Naive thymus-derived CD4-positive, alpha-beta T cell (primary cell): ENCODE measurements around the gene B3GAT3. TPM values are rescaled to one million over a fixed set of nuclear protein-coding genes. Genes with fewer than 3 reads are reported as not detected.
A peak's percentile ranks its signal among the peaks of the same experiment; 100 is the strongest.
"Not testable (repeated sequence)": the region's sequence is repeated elsewhere in the genome, so short reads cannot be mapped to it uniquely, and the experiment has no call there.

Experiments used
- ATAC-seq: fragments of 150-1000 bp; cut with Tn5 transposase; 2 replicates; pipeline ENCODE4 v1.10.0; 2021; ENCODE audit warnings: mild to moderate bottlenecking, moderate library complexity
- CTCF ChIA-PET: fragments of 350-600 bp; sonication (Branson Sonifier 250); formaldehyde crosslinking; loops from one replicate; lab custom pipeline; 2021; ENCODE audit warnings: antibody characterized with exemption; lab: Charles Lee
- POLR2A ChIA-PET: fragments of 350-600 bp; sonication (Branson Sonifier 250); formaldehyde crosslinking; loops from one replicate; lab custom pipeline; 2021; ENCODE audit warnings: antibody characterized with exemption, inconsistent platforms; lab: Charles Lee
- DNase-seq, 9 donors: peaks; one replicate each; pipeline versions ENCODE4 v3.0.0 to v3.0.0-alpha.2; 2020 to 2022; ENCODE audit warnings: mixed read lengths in 1 of 9
- H3K27ac ChIP-seq: one replicate; pipeline ENCODE4 v1.7.0; 2013; ENCODE audit warnings: mild to moderate bottlenecking, low read depth, low read length, moderate library complexity
- H3K27me3 ChIP-seq, 2 donors: one replicate each; pipeline ENCODE4 v1.7.0; 2013; ENCODE audit warnings: low read length in 2 of 2, mild to moderate bottlenecking in 2 of 2, moderate library complexity in 2 of 2; ENCODE audit not compliant: control insufficient read depth in 2 of 2, insufficient read depth in 2 of 2
- H3K36me3 ChIP-seq, 3 experiments: 1 replicate in 2 of 3; 2 replicates in 1 of 3; pipeline ENCODE4 v1.7.0; 2013; ENCODE audit warnings: low read length in 3 of 3, mild to moderate bottlenecking in 3 of 3, moderate library complexity in 1 of 3; ENCODE audit not compliant: insufficient read depth in 3 of 3, control insufficient read depth in 2 of 3
- H3K4me1 ChIP-seq, 2 donors: one replicate each; pipeline ENCODE4 v1.7.0; 2013; ENCODE audit warnings: low read length in 2 of 2, mild to moderate bottlenecking in 2 of 2, moderate library complexity in 1 of 2; ENCODE audit not compliant: control insufficient read depth in 2 of 2, insufficient read depth in 2 of 2
- H3K4me3 ChIP-seq: 2 replicates; pipeline ENCODE4 v1.7.0; 2013; ENCODE audit warnings: mild to moderate bottlenecking, low read length
- H3K9me3 ChIP-seq, 3 experiments: 1 replicate in 2 of 3; 2 replicates in 1 of 3; pipeline ENCODE4 v1.7.0; 2013; ENCODE audit warnings: low read length in 3 of 3; ENCODE audit not compliant: control insufficient read depth in 2 of 3
- H3K27ac Mint-ChIP-seq, 9 donors: one replicate each; pipeline ENCODE4 v1.8.0; 2020 to 2022; ENCODE audit warnings: mixed read lengths in 9 of 9, mild to moderate bottlenecking in 8 of 9, moderate library complexity in 5 of 9, inconsistent platforms in 2 of 9
- H3K27me3 Mint-ChIP-seq, 5 donors: one replicate each; pipeline ENCODE4 v1.8.0; 2021 to 2022; ENCODE audit warnings: mixed read lengths in 5 of 5, mild to moderate bottlenecking in 1 of 5
- H3K36me3 Mint-ChIP-seq, 5 donors: one replicate each; pipeline ENCODE4 v1.8.0; 2020 to 2022; ENCODE audit warnings: mixed read lengths in 5 of 5, mild to moderate bottlenecking in 3 of 5, inconsistent platforms in 1 of 5
- H3K4me1 Mint-ChIP-seq, 7 donors: one replicate each; pipeline ENCODE4 v1.8.0; 2020 to 2022; ENCODE audit warnings: mixed read lengths in 7 of 7, mild to moderate bottlenecking in 3 of 7, inconsistent platforms in 1 of 7
- H3K4me3 Mint-ChIP-seq, 10 donors: one replicate each; pipeline ENCODE4 v1.8.0; 2020 to 2022; ENCODE audit warnings: mild to moderate bottlenecking in 10 of 10, mixed read lengths in 10 of 10, moderate library complexity in 6 of 10, inconsistent platforms in 2 of 10
- H3K9me3 Mint-ChIP-seq, 11 donors: one replicate each; pipeline ENCODE4 v1.8.0; 2020 to 2022; ENCODE audit warnings: mixed read lengths in 11 of 11, mild to moderate bottlenecking in 4 of 11, inconsistent platforms in 1 of 11, moderate library complexity in 1 of 11
- intact Hi-C, 2 donors: fragments of 100-400 bp; cut with micrococcal nuclease; formaldehyde crosslinking; loops; one replicate each; pipeline ENCODE4 v1.15.1; 2023
- polyA plus RNA-seq, 2 donors: library from polyadenylated mRNA; unstranded; fragments of 300-500 nt; fragmentation: Illumina TruSeq; gene quantifications; one replicate each; pipeline ENCODE4 v1.2.3, GENCODE V29; 2021
- total RNA-seq, 6 experiments: library from RNA in 5 of 6; stranded (reverse) in 5 of 6; gene quantifications; 1 replicate in 5 of 6; 2 replicates in 1 of 6; pipeline ENCODE4 v1.2.3 and lab custom pipeline; 2021 to 2026

Gene B3GAT3
- total and polyA plus RNA-seq, 7 experiments from 2014 or later = 35.0 to 78.1 (median 64.4) TPM

DNA sequence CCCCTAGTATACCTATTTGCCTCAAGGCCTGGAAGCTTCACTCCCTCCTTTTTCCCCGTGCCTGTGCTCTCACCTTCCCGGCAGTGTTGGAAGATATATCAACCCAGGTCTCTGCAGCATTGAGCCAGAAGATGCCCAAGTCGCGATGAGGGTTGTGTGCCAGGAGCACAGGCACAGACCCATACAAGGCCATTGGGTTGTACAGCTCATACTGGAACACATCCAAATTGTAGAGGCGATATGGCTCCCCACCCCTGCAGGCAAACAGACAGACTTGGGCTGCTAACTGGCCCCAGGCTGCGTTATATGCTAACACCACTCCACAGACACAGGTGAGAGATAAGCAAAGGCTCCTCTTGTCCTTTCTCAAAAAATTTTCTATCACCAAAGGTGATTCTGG is 10.7 kb upstream of the B3GAT3 start:
- intact Hi-C loops = no loop called here
- H3K4me3 ChIP-seq = no peak overlapping the region
- POLR2A ChIA-PET = interaction anchor here (1.0 to 21.6 kb wide), 5 partner anchors 14 to 209 kb away, joined by 3 to 332 read pairs (median 4); partner anchors contain the start of genes C11orf98, CSKMT, GANAB and INTS5
- Mint-ChIP-seq H3K4me3 (no peak overlapping the region), H3K27me3 (no peaks in the 10 kb centered on the region), H3K9me3 (peaks cover 0 to 1% (median 0%) of the 10 kb centered on the region in 11 donors), H3K36me3 (peaks cover 14 to 68% (median 45%) of the 10 kb centered on the region in 5 donors), H3K4me1 (peaks cover 16 to 41% (median 28%) of the 10 kb centered on the region in 7 donors), H3K27ac (peak overlapping the region in 8 of 9 donors; percentile 46 to 87 (median 64))
- H3K9me3 ChIP-seq = no peaks in the 10 kb centered on the region
- no peak for DNase-seq
- H3K4me1 ChIP-seq = peaks cover 0 to 14% of the 10 kb centered on the region in 2 donors
- no peak for ATAC-seq
- H3K27ac ChIP-seq = peak overlapping the region; percentile 42
- CTCF ChIA-PET = no interaction called here
- H3K27me3 ChIP-seq = no peaks in the 10 kb centered on the region
- H3K36me3 ChIP-seq = peaks cover 27 to 79% (median 55%) of the 10 kb centered on the region in 3 experiments

DNA sequence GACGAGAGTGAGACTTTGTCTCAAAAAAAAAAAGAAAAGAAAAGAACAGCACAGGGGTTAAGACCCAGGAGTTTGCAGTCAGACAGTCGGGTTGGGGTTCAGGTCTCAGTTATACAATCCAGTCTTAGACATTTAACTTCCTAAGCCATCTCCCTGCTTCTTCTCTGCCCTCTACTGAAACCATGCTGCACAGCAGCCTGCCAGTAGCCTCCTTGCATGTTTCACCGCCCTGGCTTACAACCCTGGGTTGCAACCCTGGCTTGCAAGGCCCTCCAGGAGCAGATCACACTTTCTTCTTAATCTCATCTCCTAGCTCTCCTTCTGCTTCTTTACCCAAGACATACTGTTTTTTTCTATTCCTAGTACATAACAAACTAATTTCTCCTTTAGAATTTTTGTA is 5.9 kb upstream of the B3GAT3 start:
- ChIA-PET CTCF (interaction anchor here (1.8 kb wide), 1 partner anchor 35 kb away, joined by 5 read pairs; no protein-coding TSS in a partner anchor), POLR2A (interaction anchor here (0.9 to 2.6 kb wide), 6 partner anchors 8 to 37 kb away, joined by 4 to 14 read pairs (median 10); partner anchors contain the start of genes C11orf98, CSKMT and GANAB)
- Mint-ChIP-seq H3K4me1 (peaks cover 0 to 24% (median 3%) of the 10 kb centered on the region in 7 donors), H3K27ac (peak overlapping the region in 5 of 9 donors; percentile 20 to 83 (median 67)), H3K9me3 (peaks cover 0 to 3% (median 0%) of the 10 kb centered on the region in 11 donors), H3K4me3 (no peak overlapping the region), H3K36me3 (peaks cover 26 to 59% (median 39%) of the 10 kb centered on the region in 5 donors), H3K27me3 (no peaks in the 10 kb centered on the region)
- H3K27ac ChIP-seq = no peak overlapping the region
- no peak for DNase-seq
- H3K4me1 ChIP-seq = no peaks in the 10 kb centered on the region
- H3K36me3 ChIP-seq = peaks cover 15 to 80% (median 40%) of the 10 kb centered on the region in 3 experiments
- peak; percentile 46 for ATAC-seq
- no peaks in the 10 kb centered on the region for H3K27me3 ChIP-seq
- H3K4me3 ChIP-seq = no peak overlapping the region
- intact Hi-C loops = no loop called here
- H3K9me3 ChIP-seq = no peaks in the 10 kb centered on the region

GRCh38 chr11:62622476-62623089 is 797 bp upstream of the B3GAT3 start:
- Histone ChIP-seq H3K4me3 (no peak overlapping the region), H3K36me3 (peaks cover 0 to 30% (median 13%) of the 10 kb centered on the region in 3 experiments), H3K27me3 (no peaks in the 10 kb centered on the region), H3K9me3 (no peaks in the 10 kb centered on the region), H3K4me1 (peaks cover 11% of the 10 kb centered on the region in 2 donors), H3K27ac (peak overlapping the region; percentile 92)
- ChIA-PET POLR2A (interaction anchor here (0.6 to 10.0 kb wide), 21 partner anchors 12 to 1621 kb away, joined by 3 to 94 read pairs (median 10); partner anchors contain the start of genes C11orf98, CSKMT, EEF1G and EML3), CTCF (interaction anchor here (0.6 to 1.8 kb wide), 6 partner anchors 11 to 285 kb away, joined by 3 to 9 read pairs (median 4); no protein-coding TSS in a partner anchor)
- ATAC-seq (no peak), DNase-seq (no peak)
- H3K27me3 Mint-ChIP-seq = no peaks in the 10 kb centered on the region
- H3K4me3 Mint-ChIP-seq = peak overlapping the region; percentile 85 to 99 (median 92)
- peak overlapping the region; percentile 92 to 99 (median 96) for H3K27ac Mint-ChIP-seq
- H3K9me3 Mint-ChIP-seq = peaks cover 0 to 2% (median 0%) of the 10 kb centered on the region in 11 donors
- H3K36me3 Mint-ChIP-seq = peaks cover 14 to 34% (median 19%) of the 10 kb centered on the region in 5 donors
- H3K4me1 Mint-ChIP-seq = peaks cover 13 to 29% (median 27%) of the 10 kb centered on the region in 7 donors
- intact Hi-C loops = loop anchor here (1.0 to 2.0 kb wide), 8 partner anchors 10 to 50 kb away; partner anchors contain the start of genes C11orf98 (in 2 of the 2), CSKMT (in 2 of the 2), EML3 (in 2 of the 2) and GANAB (in 2 of the 2)

- H3K9me3 Mint-ChIP-seq = peaks cover 0 to 2% (median 0%) of the 10 kb centered on the region in 11 donors
- H3K36me3 Mint-ChIP-seq = peaks cover 6 to 27% (median 15%) of the 10 kb centered on the region in 5 donors
- intact Hi-C loops = no loop called here
- ATAC-seq (no peak), DNase-seq (no peak)
- Histone ChIP-seq H3K36me3 (peaks cover 0 to 30% (median 10%) of the 10 kb centered on the region in 3 experiments), H3K4me1 (peaks cover 11% of the 10 kb centered on the region in 2 donors), H3K27me3 (no peaks in the 10 kb centered on the region), H3K4me3 (peak overlapping the region; percentile 97), H3K9me3 (no peaks in the 10 kb centered on the region), H3K27ac (peak overlapping the region; percentile 92)
- ChIA-PET CTCF (interaction anchor here (0.6 to 1.8 kb wide), 12 partner anchors 9 to 196 kb away, joined by 3 to 6 read pairs (median 4); partner anchors contain the start of genes C11orf98, CSKMT and TUT1), POLR2A (interaction anchor here (0.7 to 10.0 kb wide), 24 partner anchors 10 to 234 kb away, joined by 3 to 94 read pairs (median 8); partner anchors contain the start of genes C11orf98, CSKMT, EEF1G and EML3)
- H3K27me3 Mint-ChIP-seq = no peaks in the 10 kb centered on the region
- peak overlapping the region; percentile 92 to 99 (median 95) for H3K27ac Mint-ChIP-seq
- peaks cover 13 to 29% (median 26%) of the 10 kb centered on the region in 7 donors for H3K4me1 Mint-ChIP-seq
- peak overlapping the region; percentile 91 to 99 (median 94) for H3K4me3 Mint-ChIP-seq
Observed at GRCh38 chr11:62621027-62621566, 689 bp downstream of the B3GAT3 start.

DNA sequence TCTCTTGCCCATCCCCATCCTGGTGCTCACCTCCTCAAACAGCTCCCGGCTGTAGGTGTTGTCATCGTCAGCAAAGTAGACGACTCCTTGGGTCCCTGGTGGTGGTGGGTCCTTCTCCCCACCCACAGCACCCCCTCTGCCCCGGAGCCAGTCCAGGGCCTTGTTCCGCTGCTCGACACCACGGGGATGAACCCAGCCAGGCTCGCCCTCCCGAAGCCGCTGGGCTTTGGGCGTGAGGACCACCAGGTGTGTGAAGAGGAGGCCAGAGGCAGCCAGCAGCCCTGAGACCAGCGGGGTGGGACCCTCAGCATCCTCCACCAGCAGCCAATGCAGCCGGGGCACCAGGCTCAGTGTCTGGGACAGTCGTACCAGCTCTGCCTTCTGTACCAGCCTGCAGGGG is 4.8 kb downstream of the B3GAT3 start:
- not testable (repeated sequence) for H3K4me3 ChIP-seq

GRCh38 chr11:62615521-62615920 is 6.3 kb downstream of the B3GAT3 start:
- ATAC-seq (no peak), DNase-seq (no peak)
- Histone ChIP-seq H3K27ac (no peak overlapping the region), H3K4me3 (no peak overlapping the region), H3K9me3 (no peaks in the 10 kb centered on the region), H3K36me3 (peaks cover 0 to 34% (median 0%) of the 10 kb centered on the region in 3 experiments), H3K4me1 (peaks cover 16 to 19% of the 10 kb centered on the region in 2 donors), H3K27me3 (no peaks in the 10 kb centered on the region)
- Mint-ChIP-seq H3K4me1 (peaks cover 14 to 43% (median 36%) of the 10 kb centered on the region in 7 donors), H3K4me3 (no peak overlapping the region), H3K36me3 (peaks cover 0 to 12% (median 5%) of the 10 kb centered on the region in 5 donors), H3K9me3 (no peaks in the 10 kb centered on the region), H3K27ac (peak overlapping the region in 2 of 9 donors; percentile 94), H3K27me3 (no peaks in the 10 kb centered on the region)
- intact Hi-C loops = no loop called here
- ChIA-PET CTCF (interaction anchor here (0.9 kb wide), 1 partner anchor 24 kb away, joined by 3 read pairs; the partner anchor contains the start of gene TUT1), POLR2A (interaction anchor here (0.8 to 1.3 kb wide), 4 partner anchors 24 to 50 kb away, joined by 3 to 5 read pairs (median 3); partner anchors contain the start of genes C11orf98, CSKMT, INTS5 and TUT1)

More for the DNA sequence above, 4.8 kb downstream of the B3GAT3 start:
- intact Hi-C loops, H3K4me3 Mint-ChIP-seq, H3K27me3 ChIP-seq, ATAC-seq, H3K9me3 Mint-ChIP-seq, H3K9me3 ChIP-seq, H3K27me3 Mint-ChIP-seq, DNase-seq, H3K27ac ChIP-seq: not testable (repeated sequence)
- CTCF ChIA-PET = interaction anchor here (0.6 kb wide), 1 partner anchor 1590 kb away, joined by 3 read pairs; the partner anchor contains the start of gene FERMT3
- Histone ChIP-seq H3K4me1 (peaks cover 11 to 15% of the 10 kb centered on the region in 2 donors), H3K36me3 (peaks cover 0 to 28% (median 0%) of the 10 kb centered on the region in 3 experiments)
- POLR2A ChIA-PET = interaction anchor here (0.7 to 10.0 kb wide), 5 partner anchors 15 to 55 kb away, joined by 3 to 94 read pairs (median 3); partner anchors contain the start of genes C11orf98, CSKMT, MTA2 and UQCC3
- peaks cover 17 to 41% (median 33%) of the 10 kb centered on the region in 7 donors for H3K4me1 Mint-ChIP-seq
- peaks cover 0 to 16% (median 5%) of the 10 kb centered on the region in 5 donors for H3K36me3 Mint-ChIP-seq
- H3K27ac Mint-ChIP-seq = peak overlapping the region in 1 of 9 donors; percentile 28
